Measurements from ENCODE around the gene IGSF23. TPM values are rescaled to one million over a fixed set of nuclear protein-coding genes. Genes with fewer than 3 reads are reported as not detected.

IGSF23 gene
- total and polyA plus RNA-seq, 11 donors: 0.21 to 3.5 (median 0.83) TPM; not detected in 8

DNA sequence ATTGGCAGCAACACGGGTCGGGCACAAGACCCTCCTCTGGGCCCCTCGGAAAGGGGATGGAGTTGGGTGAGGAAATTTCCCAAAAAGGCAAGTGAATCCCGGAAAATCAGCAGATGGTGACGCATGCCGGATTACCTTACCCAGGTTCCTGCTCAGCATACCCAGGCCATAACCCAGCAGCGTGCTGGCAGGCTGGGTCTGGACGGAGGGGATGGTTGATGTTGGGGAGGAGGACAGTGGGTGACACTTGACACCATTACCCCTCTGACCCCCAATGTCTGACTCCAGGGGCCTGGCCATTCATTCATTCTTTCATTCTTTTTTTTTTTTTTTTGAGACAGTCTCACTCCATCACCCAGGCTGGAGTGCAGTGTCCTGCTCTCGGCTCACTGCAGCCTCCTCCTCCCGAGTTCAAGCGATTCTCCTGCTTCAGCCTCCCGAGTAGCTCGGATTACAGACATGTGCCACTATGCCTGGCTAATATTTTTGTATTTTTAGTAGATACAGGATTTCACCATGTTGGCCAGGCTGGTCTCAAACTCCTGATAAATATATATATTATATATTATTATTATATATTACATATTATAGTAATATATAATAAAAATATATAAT lies 31.1 kb downstream of the IGSF23 start:
- WGBS, 4 donors: 10 to 14% (median 11%) methylated on average over 13 of the region's 13 CpGs

DNA sequence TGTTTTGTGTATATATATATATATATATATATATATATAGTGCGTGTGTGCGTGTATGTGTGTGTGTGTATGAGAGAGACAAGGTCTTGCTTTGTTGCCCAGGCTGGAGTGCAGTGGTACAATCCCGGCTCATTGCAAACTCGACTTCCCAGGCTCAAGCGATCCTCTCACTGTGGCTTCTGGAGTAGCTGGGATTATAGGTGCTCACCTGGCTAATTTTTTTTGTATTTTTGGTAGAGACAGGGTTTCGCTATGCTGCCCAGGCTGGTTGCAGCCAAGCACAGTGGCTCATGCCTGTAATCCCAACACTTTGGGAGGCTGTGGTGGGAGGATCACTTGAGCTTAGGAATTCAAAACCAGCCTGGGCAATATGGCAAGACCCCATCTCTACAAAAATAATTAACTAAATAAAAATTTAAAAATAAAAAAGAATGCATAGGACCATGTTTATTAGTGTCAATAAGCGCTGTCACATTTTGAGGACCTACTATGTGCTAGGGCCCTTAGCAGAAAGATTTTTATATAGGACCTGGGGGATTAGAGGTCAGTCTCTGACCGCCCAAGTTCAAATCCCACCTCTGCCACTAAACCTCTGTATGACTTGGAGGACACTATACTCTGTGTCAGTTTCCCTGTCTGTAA lies 32.2 kb downstream of the IGSF23 start:
- TF ChIP-seq, protein P1, sequence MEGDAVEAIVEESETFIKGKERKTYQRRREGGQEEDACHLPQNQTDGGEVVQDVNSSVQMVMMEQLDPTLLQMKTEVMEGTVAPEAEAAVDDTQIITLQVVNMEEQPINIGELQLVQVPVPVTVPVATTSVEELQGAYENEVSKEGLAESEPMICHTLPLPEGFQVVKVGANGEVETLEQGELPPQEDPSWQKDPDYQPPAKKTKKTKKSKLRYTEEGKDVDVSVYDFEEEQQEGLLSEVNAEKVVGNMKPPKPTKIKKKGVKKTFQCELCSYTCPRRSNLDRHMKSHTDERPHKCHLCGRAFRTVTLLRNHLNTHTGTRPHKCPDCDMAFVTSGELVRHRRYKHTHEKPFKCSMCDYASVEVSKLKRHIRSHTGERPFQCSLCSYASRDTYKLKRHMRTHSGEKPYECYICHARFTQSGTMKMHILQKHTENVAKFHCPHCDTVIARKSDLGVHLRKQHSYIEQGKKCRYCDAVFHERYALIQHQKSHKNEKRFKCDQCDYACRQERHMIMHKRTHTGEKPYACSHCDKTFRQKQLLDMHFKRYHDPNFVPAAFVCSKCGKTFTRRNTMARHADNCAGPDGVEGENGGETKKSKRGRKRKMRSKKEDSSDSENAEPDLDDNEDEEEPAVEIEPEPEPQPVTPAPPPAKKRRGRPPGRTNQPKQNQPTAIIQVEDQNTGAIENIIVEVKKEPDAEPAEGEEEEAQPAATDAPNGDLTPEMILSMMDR (IDR thresholded peaks at IDR 0.05): no peak
- no peak for TF ChIP-seq POLR2A (IDR thresholded peaks at IDR 0.05)
- Histone ChIP-seq H3K27ac (peak overlapping the region in 3 of 12 donors; percentile 13 to 66 (median 37)), H3K9me3 (no peaks in the 10 kb centered on the region), H3K4me3 (peak overlapping the region in 4 of 12 donors; percentile 2 to 18 (median 14)), H3K27me3 (no peaks in the 10 kb centered on the region), H3K4me1 (peaks cover 6 to 59% (median 37%) of the 10 kb centered on the region in 12 donors), H3K36me3 (peaks cover 0 to 18% (median 13%) of the 10 kb centered on the region in 9 donors)
- 78 to 88% (median 82%) methylated on average over 8 of the region's 8 CpGs for WGBS, 4 donors
- intact Hi-C loops (cut with DNase I): loop anchor here in 1 of 10 donors (5.0 kb wide), 1 partner anchor 33 kb away; the partner anchor contains the start of gene IGSF23
- no peak for ATAC-seq
- DNase-seq: no peak

More for the DNA sequence above, 31.1 kb downstream of the IGSF23 start:
- intact Hi-C loops (cut with DNase I): loop anchor here in 2 of 10 donors (5.0 kb wide), 2 partner anchors 32 to 37 kb away; partner anchors contain the start of gene IGSF23 (in 1 of the 2)
- Histone ChIP-seq H3K36me3 (peaks cover 0 to 8% (median 3%) of the 10 kb centered on the region in 9 donors), H3K9me3 (no peaks in the 10 kb centered on the region), H3K27me3 (no peaks in the 10 kb centered on the region), H3K27ac (peak overlapping the region; percentile 57 to 96 (median 88)), H3K4me3 (peak overlapping the region; percentile 59 to 95 (median 80)), H3K4me1 (peaks cover 6 to 51% (median 37%) of the 10 kb centered on the region in 12 donors)
- TF ChIP-seq, protein P1 (IDR thresholded peaks at IDR 0.05): no peak
- no peak for TF ChIP-seq POLR2A (IDR thresholded peaks at IDR 0.05)
- ATAC-seq: peak in 3 of 4 donors; percentile 11 to 33 (median 13)
- no peak for DNase-seq

DNA sequence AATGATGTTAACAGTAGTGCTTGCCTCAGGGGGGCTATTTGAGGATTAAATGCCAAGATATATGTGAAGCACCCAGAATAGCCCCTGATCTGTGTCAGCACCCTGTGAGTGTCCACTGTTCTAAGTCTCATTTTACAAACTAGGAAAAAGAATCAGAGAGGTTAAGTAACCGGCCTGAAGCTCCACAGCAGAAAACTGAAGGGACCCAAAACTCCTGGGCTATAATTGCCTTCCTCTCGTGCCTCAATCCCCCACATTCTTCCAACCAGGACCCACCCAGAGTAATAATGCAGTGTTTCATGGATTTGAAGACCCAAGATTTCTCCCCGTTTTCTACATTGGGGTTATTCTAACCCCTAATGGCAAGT lies 32.7 kb downstream of the IGSF23 start:
- ATAC-seq: no peak
- TF ChIP-seq, protein P1 (IDR thresholded peaks at IDR 0.05): no peak
- no peak for TF ChIP-seq POLR2A (IDR thresholded peaks at IDR 0.05)
- WGBS, 4 donors: 93 to 97% (median 95%) methylated on average over 3 of the region's 3 CpGs
- no peaks in the 10 kb centered on the region for H3K27me3 ChIP-seq
- H3K9me3 ChIP-seq: no peaks in the 10 kb centered on the region
- peak overlapping the region in 1 of 12 donors; percentile 29 for H3K4me3 ChIP-seq
- peaks cover 0 to 23% (median 18%) of the 10 kb centered on the region in 9 donors for H3K36me3 ChIP-seq
- intact Hi-C loops (cut with DNase I): loop anchor here in 1 of 10 donors (5.0 kb wide), 1 partner anchor 34 kb away; the partner anchor contains the start of gene IGSF23
- H3K4me1 ChIP-seq: peaks cover 6 to 59% (median 37%) of the 10 kb centered on the region in 12 donors
- no peak for DNase-seq
- H3K27ac ChIP-seq: peak overlapping the region in 5 of 12 donors; percentile 13 to 78 (median 47)

DNA sequence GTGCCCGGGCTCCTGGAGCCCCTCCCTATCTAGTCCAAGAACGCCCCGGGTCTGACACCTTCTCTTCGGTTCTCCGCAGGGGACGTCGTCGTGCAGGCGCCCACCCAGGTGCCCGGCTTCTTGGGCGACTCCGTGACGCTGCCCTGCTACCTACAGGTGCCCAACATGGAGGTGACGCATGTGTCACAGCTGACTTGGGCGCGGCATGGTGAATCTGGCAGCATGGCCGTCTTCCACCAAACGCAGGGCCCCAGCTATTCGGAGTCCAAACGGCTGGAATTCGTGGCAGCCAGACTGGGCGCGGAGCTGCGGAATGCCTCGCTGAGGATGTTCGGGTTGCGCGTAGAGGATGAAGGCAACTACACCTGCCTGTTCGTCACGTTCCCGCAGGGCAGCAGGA lies 33.8 kb downstream of the IGSF23 start:
- H3K36me3 ChIP-seq: peaks cover 0 to 34% (median 30%) of the 10 kb centered on the region in 9 donors

More for the DNA sequence above, 33.8 kb downstream of the IGSF23 start:
- Histone ChIP-seq H3K27ac (peak overlapping the region; percentile 37 to 89 (median 74)), H3K4me3 (peak overlapping the region in 9 of 12 donors; percentile 20 to 41 (median 29)), H3K27me3 (no peaks in the 10 kb centered on the region), H3K4me1 (peaks cover 6 to 59% (median 37%) of the 10 kb centered on the region in 12 donors), H3K9me3 (no peaks in the 10 kb centered on the region)
- 37 to 59% (median 52%) methylated on average over 14 to 31 of the region's 31 CpGs for WGBS, 4 donors
- TF ChIP-seq POLR2A (IDR thresholded peaks at IDR 0.05): no peak
- TF ChIP-seq, protein P1 (IDR thresholded peaks at IDR 0.05): no peak
- DNase-seq: peak in 3 of 5 donors; percentile 23 to 55 (median 46)
- ATAC-seq: peak in 1 of 4 donors; percentile 1
- intact Hi-C loops (cut with DNase I): loop anchor here in 1 of 10 donors (5.0 kb wide), 1 partner anchor 35 kb away; the partner anchor contains the start of gene IGSF23
